Measurements from ENCODE around the gene OGFRL1. TPM values are rescaled to one million over a fixed set of nuclear protein-coding genes. Genes with fewer than 3 reads are reported as not detected.

The OGFRL1 gene
- total and polyA plus RNA-seq, 2 experiments from 2014 or later = 41.7 to 83.8 TPM

- H3K4me1 ChIP-seq (ENCODE audit: insufficient read depth) = no peaks in the 10 kb centered on the region
- no peaks in the 10 kb centered on the region for H3K9me2 ChIP-seq (replicated peaks; ENCODE audit: insufficient read depth)
- H3K27ac ChIP-seq = no peak overlapping the region
- no peaks in the 10 kb centered on the region for H3K79me2 ChIP-seq
- H3K36me3 ChIP-seq (replicated peaks; ENCODE audit: insufficient read depth, low read depth) = no peaks in the 10 kb centered on the region
- no peaks in the 10 kb centered on the region for H3K9me3 ChIP-seq (ENCODE audit: low read depth)
- H4K20me1 ChIP-seq (ENCODE audit: insufficient read depth, poor library complexity, severe bottlenecking) = no peaks in the 10 kb centered on the region
- no peak for TF ChIP-seq EZH2 (IDR thresholded peaks at IDR 0.05; ENCODE audit: borderline replicate concordance)
- TF ChIP-seq EZH2phosphoT487 (IDR thresholded peaks at IDR 0.05; ENCODE audit: low read depth, severe bottlenecking, unreplicated experiment) = no peak
- no peak for TF ChIP-seq CTCF (IDR thresholded peaks at IDR 0.05; ENCODE audit: poor library complexity)
- H3K4me2 ChIP-seq = no peak overlapping the region
- H3K4me3 ChIP-seq = no peak overlapping the region
- no peak overlapping the region for H2AFZ ChIP-seq
- H3K27me3 ChIP-seq = no peaks in the 10 kb centered on the region
- no peak for DNase-seq (ENCODE audit: low spot score)
Measured at GRCh38 chr6:71321314-71321713, 32.7 kb downstream of the OGFRL1 start.

- Histone ChIP-seq H3K4me3 (no peak overlapping the region), H3K9me2 (replicated peaks; ENCODE audit: insufficient read depth) (no peaks in the 10 kb centered on the region), H3K4me2 (no peak overlapping the region), H2AFZ (no peak overlapping the region), H3K79me2 (no peaks in the 10 kb centered on the region), H3K27me3 (no peaks in the 10 kb centered on the region), H3K27ac (no peak overlapping the region), H3K9me3 (ENCODE audit: low read depth) (no peaks in the 10 kb centered on the region), H3K4me1 (ENCODE audit: insufficient read depth) (no peaks in the 10 kb centered on the region), H4K20me1 (ENCODE audit: insufficient read depth, poor library complexity, severe bottlenecking) (no peaks in the 10 kb centered on the region), H3K36me3 (replicated peaks; ENCODE audit: insufficient read depth, low read depth) (no peaks in the 10 kb centered on the region)
- no peak for TF ChIP-seq EZH2 (IDR thresholded peaks at IDR 0.05; ENCODE audit: borderline replicate concordance)
- TF ChIP-seq CTCF (IDR thresholded peaks at IDR 0.05; ENCODE audit: poor library complexity) = no peak
- TF ChIP-seq EZH2phosphoT487 (IDR thresholded peaks at IDR 0.05; ENCODE audit: low read depth, severe bottlenecking, unreplicated experiment) = no peak
- DNase-seq (ENCODE audit: low spot score) = no peak
- 91% methylated on average over 5 of the region's 5 CpGs for WGBS (ENCODE audit: low lambda C conversion rate, missing lambda C conversion rate)
Measured at GRCh38 chr6:71324194-71324785, 35.7 kb downstream of the OGFRL1 start.

GRCh38 chr6:71326611-71327010 lies 38.0 kb downstream of the OGFRL1 start:
- H4K20me1 ChIP-seq (ENCODE audit: insufficient read depth, poor library complexity, severe bottlenecking) = no peaks in the 10 kb centered on the region
- H3K4me1 ChIP-seq (ENCODE audit: insufficient read depth) = no peaks in the 10 kb centered on the region
- H3K27ac ChIP-seq = no peak overlapping the region
- H2AFZ ChIP-seq = no peak overlapping the region
- TF ChIP-seq EZH2 (IDR thresholded peaks at IDR 0.05; ENCODE audit: borderline replicate concordance) (no peak), EZH2phosphoT487 (IDR thresholded peaks at IDR 0.05; ENCODE audit: low read depth, severe bottlenecking, unreplicated experiment) (no peak), CTCF (IDR thresholded peaks at IDR 0.05; ENCODE audit: poor library complexity) (no peak)
- no peak for DNase-seq (ENCODE audit: low spot score)
- no peaks in the 10 kb centered on the region for H3K9me2 ChIP-seq (replicated peaks; ENCODE audit: insufficient read depth)
- H3K9me3 ChIP-seq (ENCODE audit: low read depth) = no peaks in the 10 kb centered on the region
- H3K27me3 ChIP-seq = no peaks in the 10 kb centered on the region
- H3K36me3 ChIP-seq (replicated peaks; ENCODE audit: insufficient read depth, low read depth) = no peaks in the 10 kb centered on the region
- H3K4me2 ChIP-seq = no peak overlapping the region
- H3K79me2 ChIP-seq = no peaks in the 10 kb centered on the region
- no peak overlapping the region for H3K4me3 ChIP-seq

DNA sequence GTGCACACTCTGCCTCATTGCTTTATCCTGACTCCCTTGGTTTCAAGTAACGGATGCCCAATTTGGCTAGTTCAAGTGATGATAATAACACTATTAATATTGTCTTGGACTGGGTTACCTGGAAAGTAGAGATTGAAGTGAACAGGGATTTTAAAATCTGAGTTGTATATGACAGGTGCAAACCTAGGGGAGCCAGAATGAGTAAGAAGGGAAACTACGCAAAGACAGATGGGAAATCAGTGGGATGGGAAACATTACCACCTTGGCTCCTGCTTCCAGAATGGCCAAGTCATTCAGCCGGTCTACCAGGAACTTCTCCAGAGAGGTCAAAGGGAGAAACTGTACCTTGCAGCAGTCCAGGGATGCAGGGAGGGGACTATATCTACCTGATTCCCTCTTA lies 41.9 kb downstream of the OGFRL1 start:
- Histone ChIP-seq H3K4me1 (ENCODE audit: insufficient read depth) (no peaks in the 10 kb centered on the region), H3K9me3 (ENCODE audit: low read depth) (no peaks in the 10 kb centered on the region), H3K79me2 (no peaks in the 10 kb centered on the region), H3K9me2 (replicated peaks; ENCODE audit: insufficient read depth) (no peaks in the 10 kb centered on the region), H3K27ac (no peak overlapping the region), H4K20me1 (ENCODE audit: insufficient read depth, poor library complexity, severe bottlenecking) (no peaks in the 10 kb centered on the region), H3K27me3 (no peaks in the 10 kb centered on the region), H3K36me3 (replicated peaks; ENCODE audit: insufficient read depth, low read depth) (no peaks in the 10 kb centered on the region), H3K4me2 (no peak overlapping the region), H3K4me3 (no peak overlapping the region), H2AFZ (no peak overlapping the region)
- WGBS (ENCODE audit: low lambda C conversion rate, missing lambda C conversion rate) = 91% methylated on average over 3 of the region's 3 CpGs
- TF ChIP-seq CTCF (IDR thresholded peaks at IDR 0.05; ENCODE audit: poor library complexity) = no peak
- no peak for TF ChIP-seq EZH2phosphoT487 (IDR thresholded peaks at IDR 0.05; ENCODE audit: low read depth, severe bottlenecking, unreplicated experiment)
- no peak for TF ChIP-seq EZH2 (IDR thresholded peaks at IDR 0.05; ENCODE audit: borderline replicate concordance)
- DNase-seq (ENCODE audit: low spot score) = no peak

Data from hepatocyte (in vitro differentiated cells).